Neutrophil (primary cell): Measurements from ENCODE around the gene RCC2.
A peak's percentile ranks its signal among the peaks of the same experiment; 100 is the strongest.
"Not testable (repeated sequence)": the region's sequence is repeated elsewhere in the genome, so short reads cannot be mapped to it uniquely, and the experiment has no call there.

Source experiments
- H3K27ac ChIP-seq: fragments of 200-600 bp; sonication (generic); 2 replicates; pipeline ENCODE4 v1.5.1; 2016; ENCODE audit warnings: mild to moderate bottlenecking, moderate library complexity
- H3K27me3 ChIP-seq: fragments of 200-600 bp; sonication (generic); 2 replicates; pipeline ENCODE4 v1.6.0; 2016; ENCODE audit warnings: mild to moderate bottlenecking
- H3K36me3 ChIP-seq: fragments of 200-600 bp; sonication (generic); 2 replicates; pipeline ENCODE4 v1.5.1; 2017
- H3K4me1 ChIP-seq, 2 experiments: fragments of 200-600 bp in 1 of 2; sonication (generic) in 1 of 2; 1 replicate in 1 of 2; 2 replicates in 1 of 2; pipeline versions ENCODE4 v1.5.1 to v1.6.1; 2013 to 2016; ENCODE audit warnings: low read depth in 1 of 2, low read length in 1 of 2, mild to moderate bottlenecking in 1 of 2, moderate library complexity in 1 of 2; ENCODE audit not compliant: control insufficient read depth in 1 of 2, insufficient read depth in 1 of 2
- H3K4me3 ChIP-seq, 2 experiments: fragments of 200-600 bp in 1 of 2; sonication (generic) in 1 of 2; 1 replicate in 1 of 2; 2 replicates in 1 of 2; pipeline ENCODE4 v1.5.1; 2013 to 2016; ENCODE audit warnings: low read depth in 1 of 2, low read length in 1 of 2, mild to moderate bottlenecking in 1 of 2, moderate library complexity in 1 of 2
- H3K9me3 ChIP-seq: fragments of 200-600 bp; sonication (generic); 2 replicates; pipeline ENCODE4 v1.5.1; 2016
- TF ChIP-seq, protein P1 (sequence below): fragments of 200-600 bp; sonication (generic); IDR thresholded peaks from 2 replicates; pipeline ENCODE4 v1.5.1; 2016; ENCODE audit warnings: antibody characterized with exemption

The RCC2 gene

DNA sequence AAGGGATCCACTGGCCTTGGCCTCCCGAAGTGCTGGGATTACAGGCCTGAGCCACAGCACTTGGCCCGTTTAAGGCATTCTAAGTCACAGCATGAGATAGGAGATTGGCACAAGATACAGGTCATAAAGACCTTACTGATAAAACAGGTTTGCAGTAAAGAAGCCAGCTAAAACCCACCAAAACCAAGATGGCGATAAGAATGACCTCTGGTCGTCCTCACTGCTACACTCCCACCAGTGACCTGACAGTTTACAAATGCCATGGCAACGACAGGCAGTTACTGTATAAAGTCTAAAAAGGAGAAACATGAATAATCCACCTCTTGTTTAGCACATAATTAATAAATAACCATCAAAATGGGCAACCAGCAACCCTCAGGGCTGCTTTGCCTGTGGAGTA, 33.3 kb upstream of the RCC2 start:
- H3K27me3 ChIP-seq, result peaks cover 18% of the 10 kb centered on the region
- TF ChIP-seq, protein P1, sequence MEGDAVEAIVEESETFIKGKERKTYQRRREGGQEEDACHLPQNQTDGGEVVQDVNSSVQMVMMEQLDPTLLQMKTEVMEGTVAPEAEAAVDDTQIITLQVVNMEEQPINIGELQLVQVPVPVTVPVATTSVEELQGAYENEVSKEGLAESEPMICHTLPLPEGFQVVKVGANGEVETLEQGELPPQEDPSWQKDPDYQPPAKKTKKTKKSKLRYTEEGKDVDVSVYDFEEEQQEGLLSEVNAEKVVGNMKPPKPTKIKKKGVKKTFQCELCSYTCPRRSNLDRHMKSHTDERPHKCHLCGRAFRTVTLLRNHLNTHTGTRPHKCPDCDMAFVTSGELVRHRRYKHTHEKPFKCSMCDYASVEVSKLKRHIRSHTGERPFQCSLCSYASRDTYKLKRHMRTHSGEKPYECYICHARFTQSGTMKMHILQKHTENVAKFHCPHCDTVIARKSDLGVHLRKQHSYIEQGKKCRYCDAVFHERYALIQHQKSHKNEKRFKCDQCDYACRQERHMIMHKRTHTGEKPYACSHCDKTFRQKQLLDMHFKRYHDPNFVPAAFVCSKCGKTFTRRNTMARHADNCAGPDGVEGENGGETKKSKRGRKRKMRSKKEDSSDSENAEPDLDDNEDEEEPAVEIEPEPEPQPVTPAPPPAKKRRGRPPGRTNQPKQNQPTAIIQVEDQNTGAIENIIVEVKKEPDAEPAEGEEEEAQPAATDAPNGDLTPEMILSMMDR, result no peak
- H3K36me3 ChIP-seq, result no peaks in the 10 kb centered on the region
- H3K27ac ChIP-seq, result no peak overlapping the region
- H3K4me3 ChIP-seq, result no peak overlapping the region
- no peaks in the 10 kb centered on the region for H3K4me1 ChIP-seq
- H3K9me3 ChIP-seq, result no peaks in the 10 kb centered on the region

DNA sequence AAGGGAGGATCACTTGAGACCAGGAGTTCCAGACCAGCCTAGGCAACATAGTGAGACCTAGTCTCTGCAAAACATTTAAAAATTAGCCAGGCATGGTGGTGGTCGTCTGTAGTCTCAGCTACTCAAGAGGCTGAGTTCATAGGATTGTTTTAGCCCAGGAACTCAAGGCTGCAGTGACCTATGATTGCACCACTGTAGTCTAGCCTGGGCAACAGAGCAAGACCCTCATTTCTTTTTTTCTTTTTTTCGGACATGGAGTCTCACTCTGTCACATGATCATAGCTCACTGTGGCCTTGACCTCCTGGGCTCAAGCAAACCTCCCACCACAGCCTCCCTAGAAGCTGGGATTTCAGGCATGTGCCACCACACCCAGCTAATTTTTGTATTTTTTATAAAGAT, 31.9 kb upstream of the RCC2 start:
- peaks cover 0 to 5% of the 10 kb centered on the region in 2 experiments for H3K4me1 ChIP-seq
- TF ChIP-seq, protein P1, result no peak
- peaks cover 18% of the 10 kb centered on the region for H3K27me3 ChIP-seq
- H3K36me3 ChIP-seq, result no peaks in the 10 kb centered on the region
- H3K27ac ChIP-seq, result no peak overlapping the region
- no peaks in the 10 kb centered on the region for H3K9me3 ChIP-seq
- no peak overlapping the region for H3K4me3 ChIP-seq

DNA sequence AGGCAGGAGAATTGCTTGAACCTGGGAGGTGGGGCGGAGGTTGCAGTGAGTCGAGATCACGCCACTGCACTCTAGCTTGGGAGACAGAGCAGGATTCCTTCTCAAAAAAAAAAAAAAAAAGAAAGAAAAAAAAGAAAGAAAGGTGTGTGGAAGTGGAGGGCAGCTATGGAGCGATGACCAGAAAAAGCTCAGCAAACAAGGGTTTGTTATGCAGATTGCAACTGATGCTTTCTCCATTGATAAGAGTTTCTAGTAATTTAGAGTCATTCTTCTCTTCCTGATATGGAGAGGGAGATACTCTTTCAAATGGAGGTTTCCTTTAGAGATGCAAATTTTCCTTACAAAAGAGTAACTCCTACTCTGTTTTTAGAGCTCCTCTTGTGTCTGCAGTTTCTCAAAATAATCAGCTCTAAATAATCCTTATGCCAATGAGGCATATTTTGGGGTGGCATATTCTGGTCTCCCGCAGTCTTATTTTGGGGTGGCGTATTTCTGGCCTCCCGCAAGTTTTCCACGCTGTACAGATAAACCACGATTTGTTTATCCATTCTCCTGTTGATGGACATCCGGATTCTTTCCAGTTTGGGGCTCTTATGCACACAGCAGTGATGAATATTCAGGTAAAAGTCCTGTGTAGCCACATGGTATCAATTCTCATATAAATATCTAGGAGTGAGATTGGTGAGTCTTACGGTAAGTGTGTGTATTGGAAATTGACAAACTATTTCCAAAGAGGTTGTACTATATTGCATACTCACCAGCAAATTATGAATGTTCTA, 30.7 kb upstream of the RCC2 start:
- no peaks in the 10 kb centered on the region for H3K36me3 ChIP-seq
- peaks cover 0 to 8% of the 10 kb centered on the region in 2 experiments for H3K4me1 ChIP-seq
- H3K27me3 ChIP-seq, result peaks cover 16% of the 10 kb centered on the region
- H3K27ac ChIP-seq, result no peak overlapping the region
- TF ChIP-seq, protein P1, result no peak
- no peak overlapping the region for H3K4me3 ChIP-seq
- H3K9me3 ChIP-seq, result no peaks in the 10 kb centered on the region

DNA sequence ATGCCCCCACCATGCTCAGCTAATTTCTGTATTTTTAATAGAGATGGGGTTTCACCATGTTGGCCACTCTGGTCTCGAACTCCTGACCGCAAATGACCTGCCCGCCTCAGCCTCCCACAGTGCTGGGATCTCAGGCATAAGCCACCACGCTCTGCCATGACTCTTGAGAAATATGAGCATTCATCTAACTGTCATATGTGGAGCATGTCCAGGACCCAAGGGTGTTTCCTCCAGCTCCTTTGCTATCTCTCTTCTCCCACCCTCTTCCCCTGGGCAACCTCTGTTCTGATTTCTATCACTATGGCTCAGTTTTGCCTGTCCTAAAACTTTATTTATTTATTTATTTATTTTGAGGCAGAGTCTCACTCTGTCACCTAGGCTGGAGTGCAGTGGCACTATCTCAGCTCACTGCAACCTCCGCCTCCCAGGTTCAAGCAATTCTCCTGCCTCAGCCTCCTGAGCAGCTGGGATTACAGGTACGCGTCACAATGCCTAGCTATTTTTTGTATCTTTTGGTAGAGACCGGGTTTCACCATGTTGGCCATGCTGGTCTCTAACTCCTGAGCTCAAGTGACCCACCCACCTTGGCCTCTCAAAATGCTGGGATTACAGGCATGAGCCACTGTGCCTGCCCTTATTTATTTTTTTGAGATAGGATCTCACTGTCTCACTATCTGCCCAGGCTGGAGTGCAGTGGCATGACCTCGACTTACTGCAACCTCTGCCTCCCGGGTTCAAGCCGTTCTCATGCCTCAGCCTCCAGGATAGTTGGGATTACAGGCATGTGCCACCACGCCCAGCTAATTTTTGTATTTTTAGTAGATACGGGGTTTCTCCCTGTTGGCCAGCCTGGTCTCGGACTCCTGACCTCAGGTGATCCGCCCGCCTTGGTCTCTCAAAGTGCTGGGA, 29.1 kb upstream of the RCC2 start:
- not testable (repeated sequence) for H3K27ac ChIP-seq, H3K4me3 ChIP-seq, H3K9me3 ChIP-seq, H3K36me3 ChIP-seq
- Histone ChIP-seq H3K4me1 (peaks cover 0 to 14% of the 10 kb centered on the region in 2 experiments), H3K27me3 (peaks cover 16% of the 10 kb centered on the region)

DNA sequence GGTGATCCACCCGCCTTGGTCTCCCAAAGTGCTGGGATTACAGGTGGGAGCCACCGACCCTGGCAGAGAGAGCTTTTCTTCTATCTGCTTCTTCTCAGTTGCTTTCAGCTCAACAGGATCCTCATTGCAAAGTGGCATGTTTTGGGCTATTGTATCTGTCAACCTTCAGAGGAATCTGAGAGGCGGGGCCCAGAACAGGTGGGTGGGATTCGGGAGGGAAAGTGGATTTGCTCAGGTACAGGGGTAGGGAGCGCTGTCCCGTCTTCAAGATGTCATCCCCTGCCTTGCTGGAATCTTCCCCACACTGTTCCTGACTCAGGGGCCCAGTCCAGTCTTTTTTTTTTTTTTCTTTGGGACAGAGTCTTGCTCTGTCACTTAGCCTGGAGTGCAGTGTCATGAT, 26.9 kb upstream of the RCC2 start:
- Histone ChIP-seq H3K4me1 (peaks cover 0 to 14% of the 10 kb centered on the region in 2 experiments), H3K4me3 (no peak overlapping the region), H3K27me3 (peaks cover 16% of the 10 kb centered on the region), H3K27ac (no peak overlapping the region), H3K9me3 (no peaks in the 10 kb centered on the region), H3K36me3 (no peaks in the 10 kb centered on the region)
- TF ChIP-seq, protein P1, result no peak

DNA sequence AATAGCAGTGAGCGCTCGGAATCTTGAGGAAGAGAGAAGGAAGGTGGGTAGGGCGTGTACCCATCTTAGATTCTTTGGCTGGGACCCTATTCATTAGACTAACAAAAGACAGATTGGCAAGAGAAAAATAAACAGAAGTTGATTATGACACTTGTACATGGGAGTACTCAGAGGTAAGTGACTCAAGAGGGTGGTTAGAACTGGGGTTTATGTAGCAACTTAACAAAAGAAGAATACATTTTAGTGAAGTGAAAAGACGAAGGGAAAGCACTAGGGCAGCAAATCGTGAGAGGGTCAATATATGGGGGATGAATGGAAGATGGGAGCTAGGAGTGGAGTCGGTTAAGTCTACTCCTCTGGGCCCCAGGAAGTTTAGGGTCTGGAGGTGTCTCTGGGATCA, 25.8 kb upstream of the RCC2 start:
- H3K4me3 ChIP-seq, result no peak overlapping the region
- no peaks in the 10 kb centered on the region for H3K36me3 ChIP-seq
- H3K4me1 ChIP-seq, result peaks cover 0 to 14% of the 10 kb centered on the region in 2 experiments
- peaks cover 18% of the 10 kb centered on the region for H3K27me3 ChIP-seq
- TF ChIP-seq, protein P1, result no peak
- H3K9me3 ChIP-seq, result no peaks in the 10 kb centered on the region
- peak overlapping the region; percentile 37 for H3K27ac ChIP-seq
